BLaER1 treated with 17β-estradiol and CSF1 and Interleukin-3, amounts not matched to agents 10 nM and 100 nM (cell line): ENCODE data around the gene NR2C2.
"Not testable (repeated sequence)": the region's sequence is repeated elsewhere in the genome, so short reads cannot be mapped to it uniquely, and the experiment has no call there.

ENCODE experiments used
- H3K27ac ChIP-seq, 11 experiments: shearing (Covaris generic); formaldehyde crosslinking; 2 replicates each; pipeline ENCODE4 v1.8.1; 2022
- H3K27me3 ChIP-seq, 11 experiments: shearing (Covaris generic); formaldehyde crosslinking; 2 replicates each; pipeline ENCODE4 v1.8.1; 2022
- H3K36me3 ChIP-seq, 11 experiments: shearing (Covaris generic); formaldehyde crosslinking; 2 replicates each; pipeline ENCODE4 v1.8.1; 2022
- H3K4me1 ChIP-seq, 10 experiments: shearing (Covaris generic); formaldehyde crosslinking; 2 replicates each; pipeline ENCODE4 v1.8.1; 2022
- H3K4me2 ChIP-seq, 11 experiments: shearing (Covaris generic); formaldehyde crosslinking; 2 replicates each; pipeline ENCODE4 v1.8.1; 2022
- H3K4me3 ChIP-seq, 10 experiments: shearing (Covaris generic); formaldehyde crosslinking; 2 replicates each; pipeline ENCODE4 v1.8.1; 2022
- H3K9ac ChIP-seq, 11 experiments: shearing (Covaris generic); formaldehyde crosslinking; 2 replicates each; pipeline ENCODE4 v1.8.1; 2022
- H3K9me3 ChIP-seq, 11 experiments: shearing (Covaris generic); formaldehyde crosslinking; replicated peaks in 1 of 11; 2 replicates each; pipeline ENCODE4 v1.8.1; 2022
- H4K20me1 ChIP-seq, 11 experiments: shearing (Covaris generic); formaldehyde crosslinking; 2 replicates each; pipeline ENCODE4 v1.8.1; 2022
- Cebpa-rat ChIP-seq, 11 experiments: shearing (Covaris generic); IDR thresholded peaks; 2 replicates each; pipeline ENCODE4 v1.8.1; 2022

NR2C2 gene

GRCh38 chr3:14947100-14947885 is at the start of gene NR2C2:
Gene NR2C2 (plus strand): TSS chr3:14947583. CDS start chr3:15003915, 56,332 bp downstream.
- no peaks in the 10 kb centered on the region for H3K9me3 ChIP-seq
- peaks cover 28 to 74% (median 48%) of the 10 kb centered on the region in 11 experiments; a peak in 19 of 22 replicates for H4K20me1 ChIP-seq
- TF ChIP-seq Cebpa-rat (IDR thresholded peaks at IDR 0.05) = no peak
- H3K27me3 ChIP-seq = no peaks in the 10 kb centered on the region
- peak within 1 kb of the TSS; percentile 75 to 95 (median 90) for H3K4me2 ChIP-seq
- peaks cover 28 to 63% (median 48%) of the 10 kb centered on the region in 11 experiments for H3K36me3 ChIP-seq
- H3K27ac ChIP-seq = peak within 1 kb of the TSS; percentile 92 to 99 (median 98)
- peak within 1 kb of the TSS; percentile 71 to 89 (median 77) for H3K4me3 ChIP-seq
- peaks cover 29 to 44% (median 35%) of the 10 kb centered on the region in 10 experiments for H3K4me1 ChIP-seq
- H3K9ac ChIP-seq = peak within 1 kb of the TSS; percentile 89 to 99 (median 96)

DNA sequence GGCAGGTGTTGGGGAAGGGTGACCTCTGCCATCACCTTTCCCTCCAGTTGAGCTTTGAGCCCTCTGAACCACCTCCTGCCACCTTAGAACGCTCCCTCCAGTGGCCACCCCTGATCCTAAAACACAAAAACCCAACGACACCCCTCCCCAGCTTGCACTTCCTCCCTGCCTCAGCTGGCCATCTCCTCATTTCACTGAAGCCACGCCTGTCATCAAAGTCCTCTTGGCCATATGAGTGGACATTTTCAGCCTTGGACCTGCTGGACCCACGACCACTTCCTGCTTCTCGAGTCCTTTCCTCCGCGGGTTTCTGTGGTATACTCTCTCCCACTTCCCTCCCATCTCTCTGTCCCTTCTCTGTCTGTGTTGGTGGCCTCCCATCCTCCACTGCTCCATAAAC is 48.5 kb upstream of the NR2C2 start:
- Histone ChIP-seq H3K9me3 (no peaks in the 10 kb centered on the region), H3K9ac (no peak overlapping the region), H4K20me1 (no peaks in the 10 kb centered on the region), H3K4me2 (peak overlapping the region in 3 of 11 experiments; percentile 18 to 48 (median 35); a peak in 3 of 22 replicates), H3K27me3 (no peaks in the 10 kb centered on the region), H3K36me3 (no peaks in the 10 kb centered on the region), H3K4me1 (peaks cover 0 to 10% (median 0%) of the 10 kb centered on the region in 10 experiments; a peak in 6 of 20 replicates), H3K27ac (no peak overlapping the region), H3K4me3 (no peak overlapping the region)
- TF ChIP-seq Cebpa-rat (IDR thresholded peaks at IDR 0.05) = no peak

GRCh38 chr3:14899993-14900618 is 47.3 kb upstream of the NR2C2 start:
- TF ChIP-seq Cebpa-rat (IDR thresholded peaks at IDR 0.05) = no peak
- Histone ChIP-seq H3K9ac (no peak overlapping the region), H4K20me1 (no peaks in the 10 kb centered on the region), H3K27me3 (no peaks in the 10 kb centered on the region), H3K4me2 (no peak overlapping the region), H3K9me3 (peaks cover 0 to 3% (median 0%) of the 10 kb centered on the region in 11 experiments; a peak in 4 of 22 replicates), H3K4me1 (peaks cover 0 to 10% (median 0%) of the 10 kb centered on the region in 10 experiments; a peak in 6 of 20 replicates), H3K27ac (no peak overlapping the region), H3K4me3 (no peak overlapping the region), H3K36me3 (no peaks in the 10 kb centered on the region)

- Histone ChIP-seq H3K9me3 (peaks cover 0 to 7% (median 0%) of the 10 kb centered on the region in 11 experiments; a peak in 4 of 22 replicates), H3K27ac (no peak overlapping the region), H3K4me2 (no peak overlapping the region), H4K20me1 (no peaks in the 10 kb centered on the region; a peak in 1 of 22 replicates), H3K27me3 (no peaks in the 10 kb centered on the region), H3K4me1 (peaks cover 0 to 10% (median 3%) of the 10 kb centered on the region in 10 experiments; a peak in 8 of 20 replicates), H3K9ac (no peak overlapping the region), H3K4me3 (no peak overlapping the region), H3K36me3 (no peaks in the 10 kb centered on the region)
- no peak for TF ChIP-seq Cebpa-rat (IDR thresholded peaks at IDR 0.05)
Observed at GRCh38 chr3:14900881-14901873, 46.2 kb upstream of the NR2C2 start.

- TF ChIP-seq Cebpa-rat (IDR thresholded peaks at IDR 0.05) = no peak
- Histone ChIP-seq H3K36me3 (no peaks in the 10 kb centered on the region), H3K27me3 (no peaks in the 10 kb centered on the region), H4K20me1 (no peaks in the 10 kb centered on the region; a peak in 1 of 22 replicates), H3K4me1 (peaks cover 5 to 18% (median 8%) of the 10 kb centered on the region in 10 experiments; a peak in 13 of 20 replicates), H3K4me3 (no peak overlapping the region), H3K27ac (no peak overlapping the region), H3K9me3 (peaks cover 0 to 7% (median 0%) of the 10 kb centered on the region in 11 experiments; a peak in 4 of 22 replicates), H3K9ac (no peak overlapping the region), H3K4me2 (no peak overlapping the region)
Observed at GRCh38 chr3:14902719-14903118, 44.7 kb upstream of the NR2C2 start.

DNA sequence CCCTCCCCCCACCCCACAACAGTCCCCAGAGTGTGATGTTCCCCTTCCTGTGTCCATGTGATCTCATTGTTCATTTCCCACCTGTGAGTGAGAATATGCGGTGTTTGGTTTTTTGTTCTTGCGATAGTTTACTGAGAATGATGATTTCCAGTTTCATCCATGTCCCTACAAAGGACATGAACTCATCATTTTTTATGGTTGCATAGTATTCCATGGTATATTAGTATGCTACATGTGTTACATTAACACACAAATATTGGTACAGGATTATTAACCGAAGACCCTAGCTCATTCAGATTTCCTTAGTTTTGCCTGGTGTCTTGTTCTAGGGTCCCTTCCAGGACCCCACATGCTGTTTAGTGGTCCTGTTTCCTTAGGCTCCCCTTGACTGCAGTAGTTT is 43.9 kb upstream of the NR2C2 start:
- H3K4me3 ChIP-seq, H3K9me3 ChIP-seq, H4K20me1 ChIP-seq, H3K36me3 ChIP-seq, H3K27me3 ChIP-seq, H3K9ac ChIP-seq, H3K4me2 ChIP-seq, H3K27ac ChIP-seq: not testable (repeated sequence)
- H3K4me1 ChIP-seq = peaks cover 5 to 20% (median 8%) of the 10 kb centered on the region in 10 experiments; a peak in 13 of 20 replicates

DNA sequence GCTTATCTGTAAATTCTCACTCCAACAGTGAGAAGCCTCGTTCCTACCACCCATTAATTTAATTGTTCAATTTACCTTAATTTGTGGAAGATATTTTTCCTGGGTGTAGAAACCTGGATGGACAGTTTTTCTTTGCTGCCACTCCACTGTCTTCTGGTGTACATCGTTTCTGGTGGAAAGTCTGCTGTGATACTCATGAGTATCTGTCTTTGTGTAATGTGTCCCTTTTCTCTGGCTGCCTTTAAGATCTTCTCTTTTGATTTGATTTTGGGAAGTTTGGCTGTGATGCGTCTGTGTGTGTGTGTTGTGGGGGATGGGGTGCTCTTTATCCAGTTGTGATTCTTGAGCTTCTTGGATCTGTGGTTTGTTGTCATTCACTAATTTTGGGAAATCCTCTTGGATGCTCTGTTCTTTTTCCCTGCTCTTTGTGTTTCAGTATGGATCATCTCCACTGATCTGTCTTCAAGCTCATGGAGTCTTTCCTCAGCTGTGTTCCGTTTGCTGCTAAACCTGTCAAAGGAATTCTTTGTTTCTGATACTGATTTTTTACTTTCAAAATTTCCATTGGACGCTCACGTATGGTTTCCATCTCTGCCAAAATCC is 42.2 kb upstream of the NR2C2 start:
- no peak overlapping the region for H3K9ac ChIP-seq

GRCh38 chr3:14906355-14906971 is 40.9 kb upstream of the NR2C2 start:
- H3K9me3 ChIP-seq = peaks cover 0 to 7% (median 0%) of the 10 kb centered on the region in 11 experiments; a peak in 4 of 22 replicates
- no peak overlapping the region for H3K4me3 ChIP-seq
- H3K4me1 ChIP-seq = peaks cover 0 to 20% (median 5%) of the 10 kb centered on the region in 10 experiments; a peak in 8 of 20 replicates
- H3K9ac ChIP-seq = no peak overlapping the region
- H3K4me2 ChIP-seq = peak overlapping the region in 3 of 11 experiments; percentile 3 to 19 (median 14); a peak in 5 of 22 replicates
- no peak for TF ChIP-seq Cebpa-rat (IDR thresholded peaks at IDR 0.05)
- H3K27ac ChIP-seq = no peak overlapping the region
- no peaks in the 10 kb centered on the region for H3K27me3 ChIP-seq
- no peaks in the 10 kb centered on the region; a peak in 1 of 22 replicates for H4K20me1 ChIP-seq
- no peaks in the 10 kb centered on the region for H3K36me3 ChIP-seq

More for the DNA sequence above, 42.2 kb upstream of the NR2C2 start:
- Histone ChIP-seq H3K9me3 (peaks cover 0 to 7% (median 0%) of the 10 kb centered on the region in 11 experiments; a peak in 4 of 22 replicates), H3K4me1 (peaks cover 0 to 20% (median 5%) of the 10 kb centered on the region in 10 experiments; a peak in 8 of 20 replicates), H3K27me3 (no peaks in the 10 kb centered on the region), H3K4me3 (no peak overlapping the region), H3K36me3 (no peaks in the 10 kb centered on the region), H3K4me2 (no peak overlapping the region), H3K27ac (no peak overlapping the region), H4K20me1 (no peaks in the 10 kb centered on the region; a peak in 1 of 22 replicates)
- TF ChIP-seq Cebpa-rat (IDR thresholded peaks at IDR 0.05) = no peak
